Gastrocnemius medialis (tissue), 4 donors: ENCODE data around the gene MAP3K10. TPM values are rescaled to one million over a fixed set of nuclear protein-coding genes. Genes with fewer than 3 reads are reported as not detected.

Source experiments
- ATAC-seq, 2 donors: fragments of 150-250 bp; one replicate each; pipeline ENCODE4 v1.9.1; 2016
- DNase-seq, 2 donors: peaks; one replicate each; pipeline ENCODE4 v3.0.0-alpha.2; 2019
- H3K27ac ChIP-seq, 4 donors: fragments of 200-600 bp; sonication (generic); 1 replicate in 1 of 4; 2 replicates in 3 of 4; pipeline ENCODE4 v1.5.1; 2016 to 2018; ENCODE audit warnings: mild to moderate bottlenecking in 2 of 4, moderate library complexity in 1 of 4
- H3K27me3 ChIP-seq, 3 donors: fragments of 200-600 bp; sonication (generic) in 2 of 3; 1 replicate in 1 of 3; 2 replicates in 2 of 3; pipeline versions ENCODE4 v1.5.1 to v1.6.0; 2016 to 2019; ENCODE audit warnings: mild to moderate bottlenecking in 1 of 3, moderate library complexity in 1 of 3
- H3K36me3 ChIP-seq, 2 donors: fragments of 200-600 bp; sonication (generic) in 1 of 2; one replicate each; pipeline ENCODE4 v1.5.1; 2017 to 2018
- H3K4me1 ChIP-seq, 2 donors: fragments of 200-600 bp; sonication (generic) in 1 of 2; one replicate each; pipeline ENCODE4 v1.5.1; 2016 to 2017; ENCODE audit warnings: mild to moderate bottlenecking in 2 of 2
- H3K4me3 ChIP-seq, 4 donors: fragments of 200-600 bp; sonication (generic) in 3 of 4; 1 replicate in 1 of 4; 2 replicates in 3 of 4; pipeline ENCODE4 v1.5.1; 2016 to 2019; ENCODE audit warnings: mild to moderate bottlenecking in 2 of 4
- H3K9me3 ChIP-seq, 3 donors: fragments of 200-600 bp; sonication (generic) in 2 of 3; 1 replicate in 1 of 3; 2 replicates in 2 of 3; pipeline ENCODE4 v1.5.1; 2016 to 2019
- CTCF ChIP-seq, 5 experiments: fragments of 450-650 bp in 3 of 5; fragments of 200-600 bp in 2 of 5; sonication (generic) in 2 of 5; IDR thresholded peaks in 4 of 5; conservative IDR thresholded peaks in 1 of 5; 1 replicate in 4 of 5; 2 replicates in 1 of 5; pipeline ENCODE4 v1.5.1; 2016 to 2019; ENCODE audit warnings: antibody characterized with exemption in 5 of 5, mild to moderate bottlenecking in 3 of 5, moderate library complexity in 3 of 5
- POLR2A ChIP-seq, 2 donors: fragments of 450-650 bp; IDR thresholded peaks; one replicate each; pipeline ENCODE4 v1.6.1; 2017; ENCODE audit warnings: antibody characterized with exemption in 2 of 2, mild to moderate bottlenecking in 2 of 2, moderate library complexity in 2 of 2
- in situ Hi-C, 4 donors: fragments of 200-750 bp; cut with MboI; loops; one replicate each; pipeline versions ENCODE4 v1.15.0 to v1.8.0; 2017; ENCODE audit warnings: low sequenced_read_pairs in 4 of 4
- intact Hi-C: fragments of 100-400 bp; cut with DNase I; formaldehyde crosslinking; loops from one replicate; pipeline ENCODE4 v1.15.1; 2023; ENCODE audit warnings: low total_unique reads
- total RNA-seq, 4 donors: library from RNA; depleted of rRNA; stranded (reverse); fragments of >200 nt; gene quantifications; one replicate each; pipeline versions ENCODE4 v1.1.0 to v1.2.3, GENCODE V29; 2016

The MAP3K10 gene
- total RNA-seq, 4 donors from 2014 or later = 16.4 to 25.8 (median 21.6) TPM

DNA sequence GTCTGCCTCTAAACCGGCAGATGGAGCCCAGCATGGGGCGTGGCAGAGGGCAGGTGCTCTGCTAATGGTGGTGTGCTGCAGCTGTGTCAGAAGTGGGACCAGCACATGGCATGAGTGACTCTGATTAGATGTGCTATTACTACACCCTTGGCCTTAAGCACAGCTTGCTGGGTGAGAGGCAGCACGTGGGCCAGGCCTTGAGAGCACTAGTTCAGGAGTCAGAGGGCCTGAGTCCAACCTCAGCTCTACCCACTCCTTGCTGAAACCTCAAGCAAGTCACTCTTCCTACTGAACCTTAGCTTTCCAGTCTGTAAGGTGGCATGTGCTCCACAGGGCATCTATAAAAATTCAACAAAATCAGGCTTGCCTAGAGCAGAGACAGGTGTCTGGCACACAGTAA is 71.2 kb downstream of the MAP3K10 start:
- intact Hi-C loops (loop anchor here (10.0 kb wide), 2 partner anchors 438 to 1598 kb away; no protein-coding TSS in a partner anchor), in situ Hi-C loops (no loop called here)
- peaks cover 0 to 4% of the 10 kb centered on the region in 2 donors for H3K36me3 ChIP-seq
- H3K9me3 ChIP-seq = no peaks in the 10 kb centered on the region
- DNase-seq = no peak
- no peak overlapping the region for H3K4me3 ChIP-seq
- TF ChIP-seq CTCF (IDR thresholded peaks at IDR 0.05 in 4 of 5, conservative IDR thresholded peaks at IDR 0.05 in 1 of 5) (no peak), POLR2A (IDR thresholded peaks at IDR 0.05) (peak in 1 of 2 donors; percentile 6)
- H3K27ac ChIP-seq = peak overlapping the region; percentile 93 to 98 (median 96)
- ATAC-seq = no peak
- H3K4me1 ChIP-seq = peaks cover 65 to 82% of the 10 kb centered on the region in 2 donors
- H3K27me3 ChIP-seq = no peaks in the 10 kb centered on the region

- DNase-seq = no peak
- intact Hi-C loops (loop anchor here (10.0 kb wide), 2 partner anchors 439 to 1599 kb away; no protein-coding TSS in a partner anchor), in situ Hi-C loops (no loop called here)
- Histone ChIP-seq H3K36me3 (peaks cover 0 to 4% of the 10 kb centered on the region in 2 donors), H3K4me3 (peak overlapping the region in 1 of 4 donors; percentile 61), H3K27ac (peak overlapping the region; percentile 93 to 98 (median 96)), H3K4me1 (peaks cover 73 to 82% of the 10 kb centered on the region in 2 donors), H3K27me3 (no peaks in the 10 kb centered on the region), H3K9me3 (no peaks in the 10 kb centered on the region)
- TF ChIP-seq CTCF (IDR thresholded peaks at IDR 0.05 in 4 of 5, conservative IDR thresholded peaks at IDR 0.05 in 1 of 5) (no peak), POLR2A (IDR thresholded peaks at IDR 0.05) (no peak)
- ATAC-seq = no peak
Observed at GRCh38 chr19:40263440-40264313, 72.5 kb downstream of the MAP3K10 start.

- Histone ChIP-seq H3K27ac (peak overlapping the region; percentile 93 to 98 (median 96)), H3K4me1 (peaks cover 77 to 82% of the 10 kb centered on the region in 2 donors)
- DNase-seq = peak in 1 of 2 donors; percentile 37
Observed at GRCh38 chr19:40264314-40265054, 73.3 kb downstream of the MAP3K10 start.

More at GRCh38 chr19:40264314-40265054, 73.3 kb downstream of the MAP3K10 start:
- in situ Hi-C loops = no loop called here
- Histone ChIP-seq H3K4me3 (peak overlapping the region in 1 of 4 donors; percentile 61), H3K27me3 (no peaks in the 10 kb centered on the region), H3K9me3 (no peaks in the 10 kb centered on the region), H3K36me3 (peaks cover 0 to 4% of the 10 kb centered on the region in 2 donors)
- no peak for ATAC-seq
- TF ChIP-seq POLR2A (IDR thresholded peaks at IDR 0.05) = no peak
- no peak for TF ChIP-seq CTCF (IDR thresholded peaks at IDR 0.05 in 4 of 5, conservative IDR thresholded peaks at IDR 0.05 in 1 of 5)
- intact Hi-C loops = loop anchor here (10.0 kb wide), 2 partner anchors 440 to 1600 kb away; no protein-coding TSS in a partner anchor

Other genes with a start within 250 kb of the MAP3K10 start
- 100 to 1,000 TPM; 165 to 238 (median 219) TPM for gene PSMC4, start 220.3 kb upstream of the MAP3K10 start, total RNA-seq
- gene ZNF546, start 194.4 kb upstream of the MAP3K10 start, total RNA-seq = 1 to 10 TPM; 3.2 to 6.9 (median 4.2) TPM
- 1 to 10 TPM; 2.5 to 5.3 (median 4.3) TPM for gene ZNF780B, start 135.2 kb upstream of the MAP3K10 start, total RNA-seq
- 1 to 10 TPM; 1.0 to 8.0 (median 5.4) TPM for gene ZNF780A, start 100.5 kb upstream of the MAP3K10 start, total RNA-seq
- not detected for gene TTC9B, start 27.0 kb downstream of the MAP3K10 start, total RNA-seq
- not detected for gene CCNP, start 35.3 kb downstream of the MAP3K10 start, total RNA-seq
- gene AKT2, start 93.9 kb downstream of the MAP3K10 start, total RNA-seq = 100 to 1,000 TPM in 2 of 4 donors, 10 to 100 TPM in 2; 88.0 to 387 (median 102) TPM
- 100 to 1,000 TPM; 178 to 287 (median 219) TPM for gene C19orf47, start 157.0 kb downstream of the MAP3K10 start, total RNA-seq
- gene PLD3, start 157.3 kb downstream of the MAP3K10 start, total RNA-seq = 100 to 1,000 TPM; 136 to 198 (median 190) TPM
- under 1 TPM in 2 of 4 donors, not detected in 2; 0.20 to 0.39 TPM for gene HIPK4, start 198.8 kb downstream of the MAP3K10 start, total RNA-seq
- gene PRX, start 222.0 kb downstream of the MAP3K10 start, total RNA-seq = 1 to 10 TPM; 2.4 to 4.2 (median 3.2) TPM
- gene SERTAD1, start 234.6 kb downstream of the MAP3K10 start, total RNA-seq = 10 to 100 TPM; 15.3 to 18.3 (median 16.0) TPM